Aorta (tissue), 5 donors: ENCODE results near the gene SEMA6A. TPM values are rescaled to one million over a fixed set of nuclear protein-coding genes. Genes with fewer than 3 reads are reported as not detected.

Experiments used
- ATAC-seq: fragments of 200-7000 bp; cut with Tn5 transposase; one replicate; pipeline ENCODE4 v1.9.1; 2022; ENCODE audit warnings: moderate library complexity; ENCODE audit not compliant: low FRiP score
- DNase-seq, 2 donors: peaks; one replicate each; pipeline ENCODE4 v3.0.0-alpha.2; 2020
- H3K27ac ChIP-seq, 2 donors: one replicate each; pipeline ENCODE4 v1.5.1; 2013; ENCODE audit warnings: low read length in 2 of 2, mild to moderate bottlenecking in 2 of 2, moderate library complexity in 2 of 2, control low read depth in 1 of 2, inconsistent platforms in 1 of 2, low read depth in 1 of 2
- H3K27me3 ChIP-seq, 2 donors: one replicate each; pipeline ENCODE4 v1.6.1; 2013; ENCODE audit warnings: control low read depth in 1 of 2, low read length in 1 of 2, mild to moderate bottlenecking in 1 of 2, moderate library complexity in 1 of 2; ENCODE audit not compliant: insufficient read depth in 2 of 2, control insufficient read depth in 1 of 2
- H3K36me3 ChIP-seq, 2 donors: one replicate each; pipeline ENCODE4 v1.6.1; 2013; ENCODE audit warnings: control low read depth in 1 of 2, low read length in 1 of 2, mild to moderate bottlenecking in 1 of 2; ENCODE audit not compliant: insufficient read depth in 2 of 2, control insufficient read depth in 1 of 2
- H3K4me1 ChIP-seq, 2 donors: one replicate each; pipeline ENCODE4 v1.6.1; 2013; ENCODE audit warnings: low read length in 2 of 2, control low read depth in 1 of 2, mild to moderate bottlenecking in 1 of 2, moderate library complexity in 1 of 2; ENCODE audit not compliant: insufficient read depth in 2 of 2, control insufficient read depth in 1 of 2
- H3K4me3 ChIP-seq, 2 donors: one replicate each; pipeline ENCODE4 v1.5.1; 2013; ENCODE audit warnings: low read length in 2 of 2, control low read depth in 1 of 2, mild to moderate bottlenecking in 1 of 2
- H3K9me3 ChIP-seq: one replicate; pipeline ENCODE4 v1.6.1; 2013; ENCODE audit warnings: mild to moderate bottlenecking, low read length; ENCODE audit not compliant: control insufficient read depth
- WGBS, 2 donors: extraction: QIAGEN DNeasy Blood & Tissue Kit; methylation state at CpG; one replicate each; pipeline ENCODE4 v1.1.7; 2013; 5-methylcytosine and 5-hydroxymethylcytosine counted together
- intact Hi-C, 2 donors: fragments of 100-400 bp; cut with DNase I; formaldehyde crosslinking; loops; one replicate each; pipeline versions ENCODE4 v1.14.2 to v1.15.0; 2022
- polyA plus RNA-seq, 2 donors: library from polyadenylated mRNA; stranded (reverse); fragments of 200-250 nt; gene quantifications; one replicate each; pipeline ENCODE4 v1.2.3, GENCODE V29; 2013
- total RNA-seq, 2 donors: library from RNA; stranded (reverse); fragmentation: NEBNext Ultra II Directional; extraction: Animal tissue kit (Norgen Biotek cat#: 25700); gene quantifications; one replicate each; pipeline ENCODE4 v1.2.1, GENCODE V29; 2021
- donor health status: healthy with polysubstance abuse.
- donor health status: Bipolar disorder and iron deficiency.
- donor health status: DM: no; HTN: no; CAD: no.
- donor health status: DM: no; HTN: no; CAD: no.
- donor health status: DM: yes; HTN: yes; CAD: no.

SEMA6A gene
- total and polyA plus RNA-seq, 4 donors, result 0.10 to 28.5 (median 13.0) TPM

- no peaks in the 10 kb centered on the region for H3K27me3 ChIP-seq
- WGBS, 2 donors, result 94 to 100% methylated on average over 2 of the region's 2 CpGs
- intact Hi-C loops, result no loop called here
- H3K36me3 ChIP-seq, result no peaks in the 10 kb centered on the region
- ATAC-seq (no peak), DNase-seq (no peak)
- H3K27ac ChIP-seq, result no peak overlapping the region
- H3K4me1 ChIP-seq, result peaks cover 0 to 8% of the 10 kb centered on the region in 2 donors
- no peaks in the 10 kb centered on the region for H3K9me3 ChIP-seq
- H3K4me3 ChIP-seq, result no peak overlapping the region
These were observed 60.1 kb downstream of the SEMA6A start for GRCh38 chr5:116514421-116514970.

GRCh38 chr5:116510517-116510916 lies 64.1 kb downstream of the SEMA6A start:
- H3K36me3 ChIP-seq, result no peaks in the 10 kb centered on the region
- ATAC-seq, result no peak
- H3K9me3 ChIP-seq, result no peaks in the 10 kb centered on the region
- no peak overlapping the region for H3K27ac ChIP-seq
- WGBS, 2 donors, result 3% methylated on average over 1 of the region's 1 CpG
- no peak overlapping the region for H3K4me3 ChIP-seq
- intact Hi-C loops, result no loop called here
- no peak for DNase-seq
- no peaks in the 10 kb centered on the region for H3K27me3 ChIP-seq
- peaks cover 0 to 8% of the 10 kb centered on the region in 2 donors for H3K4me1 ChIP-seq

GRCh38 chr5:116509483-116510244 lies 65.0 kb downstream of the SEMA6A start:
- Histone ChIP-seq H3K9me3 (no peaks in the 10 kb centered on the region), H3K4me3 (no peak overlapping the region), H3K36me3 (no peaks in the 10 kb centered on the region), H3K27ac (no peak overlapping the region), H3K27me3 (no peaks in the 10 kb centered on the region), H3K4me1 (peaks cover 0 to 8% of the 10 kb centered on the region in 2 donors)
- peak; percentile 49 for ATAC-seq
- WGBS, 2 donors, result 56 to 61% methylated on average over 6 of the region's 6 CpGs
- no peak for DNase-seq
- intact Hi-C loops, result no loop called here

GRCh38 chr5:116508835-116509234 lies 65.8 kb downstream of the SEMA6A start:
- ATAC-seq (no peak), DNase-seq (no peak)
- Histone ChIP-seq H3K4me1 (peaks cover 0 to 8% of the 10 kb centered on the region in 2 donors), H3K27ac (no peak overlapping the region), H3K36me3 (no peaks in the 10 kb centered on the region), H3K27me3 (no peaks in the 10 kb centered on the region), H3K4me3 (no peak overlapping the region), H3K9me3 (no peaks in the 10 kb centered on the region)
- intact Hi-C loops, result no loop called here
- 92 to 93% methylated on average over 6 of the region's 6 CpGs for WGBS, 2 donors

- WGBS, 2 donors, result 96% methylated on average over 10 of the region's 10 CpGs
- Histone ChIP-seq H3K4me1 (peaks cover 0 to 8% of the 10 kb centered on the region in 2 donors), H3K36me3 (no peaks in the 10 kb centered on the region), H3K27me3 (no peaks in the 10 kb centered on the region), H3K4me3 (no peak overlapping the region), H3K9me3 (no peaks in the 10 kb centered on the region), H3K27ac (no peak overlapping the region)
- DNase-seq, result no peak
- intact Hi-C loops, result no loop called here
- ATAC-seq, result no peak
These were observed 66.5 kb downstream of the SEMA6A start for GRCh38 chr5:116507941-116508655.

- Histone ChIP-seq H3K4me1 (peaks cover 0 to 8% of the 10 kb centered on the region in 2 donors), H3K36me3 (no peaks in the 10 kb centered on the region), H3K27me3 (no peaks in the 10 kb centered on the region), H3K27ac (no peak overlapping the region), H3K9me3 (no peaks in the 10 kb centered on the region), H3K4me3 (no peak overlapping the region)
- intact Hi-C loops, result no loop called here
- no peak for DNase-seq
- no peak for ATAC-seq
- 52% methylated on average over 3 of the region's 3 CpGs for WGBS, 2 donors
These were observed 67.5 kb downstream of the SEMA6A start for GRCh38 chr5:116507051-116507537.

- intact Hi-C loops, result no loop called here
- no peak for DNase-seq
- WGBS, 2 donors, result 81 to 87% methylated on average over 2 of the region's 2 CpGs
- Histone ChIP-seq H3K27me3 (no peaks in the 10 kb centered on the region), H3K9me3 (no peaks in the 10 kb centered on the region), H3K27ac (no peak overlapping the region), H3K4me3 (no peak overlapping the region), H3K36me3 (no peaks in the 10 kb centered on the region), H3K4me1 (peaks cover 0 to 8% of the 10 kb centered on the region in 2 donors)
- ATAC-seq, result no peak
These were observed 68.1 kb downstream of the SEMA6A start for GRCh38 chr5:116506488-116506887.

- H3K4me3 ChIP-seq, result no peak overlapping the region
- ATAC-seq (no peak), DNase-seq (no peak)
- intact Hi-C loops, result no loop called here
- no peak overlapping the region for H3K27ac ChIP-seq
- no peaks in the 10 kb centered on the region for H3K4me1 ChIP-seq
- no peaks in the 10 kb centered on the region for H3K27me3 ChIP-seq
- no peaks in the 10 kb centered on the region for H3K9me3 ChIP-seq
- 62 to 68% methylated on average over 8 of the region's 8 CpGs for WGBS, 2 donors
- no peaks in the 10 kb centered on the region for H3K36me3 ChIP-seq
These were observed 69.9 kb downstream of the SEMA6A start for GRCh38 chr5:116504593-116505166.
